Nephron progenitor cell (in vitro differentiated cells): ENCODE data around the gene PNPLA7.
"Not testable (repeated sequence)": the region's sequence is repeated elsewhere in the genome, so short reads cannot be mapped to it uniquely, and the experiment has no call there.

Experiments used
- DNase-seq: peaks from one replicate; pipeline ENCODE4 v3.0.0; 2021
- H3K27ac Mint-ChIP-seq: 2 replicates; pipeline ENCODE4 v1.8.0; 2021; ENCODE audit warnings: mild to moderate bottlenecking, moderate library complexity, mixed read lengths
- H3K27me3 Mint-ChIP-seq: 2 replicates; pipeline ENCODE4 v1.8.0; 2021; ENCODE audit warnings: mild to moderate bottlenecking, low read depth, mixed read lengths; ENCODE audit not compliant: poor library complexity
- H3K36me3 Mint-ChIP-seq: 2 replicates; pipeline ENCODE4 v1.8.0; 2021; ENCODE audit warnings: low read depth, mixed read lengths
- H3K4me1 Mint-ChIP-seq: 2 replicates; pipeline ENCODE4 v1.8.0; 2021; ENCODE audit warnings: mixed read lengths
- H3K4me3 Mint-ChIP-seq: 2 replicates; pipeline ENCODE4 v1.8.0; 2021; ENCODE audit warnings: mild to moderate bottlenecking, moderate library complexity, mixed read lengths
- H3K9me3 Mint-ChIP-seq: 2 replicates; pipeline ENCODE4 v1.8.0; 2021; ENCODE audit warnings: mild to moderate bottlenecking, moderate library complexity, mixed read lengths
- TF ChIP-seq, protein P1 (sequence below): fragments of 200-600 bp; sonication (generic); IDR thresholded peaks from 2 replicates; pipeline ENCODE4 v1.5.0; 2021; ENCODE audit warnings: antibody characterized with exemption

The PNPLA7 gene

DNA sequence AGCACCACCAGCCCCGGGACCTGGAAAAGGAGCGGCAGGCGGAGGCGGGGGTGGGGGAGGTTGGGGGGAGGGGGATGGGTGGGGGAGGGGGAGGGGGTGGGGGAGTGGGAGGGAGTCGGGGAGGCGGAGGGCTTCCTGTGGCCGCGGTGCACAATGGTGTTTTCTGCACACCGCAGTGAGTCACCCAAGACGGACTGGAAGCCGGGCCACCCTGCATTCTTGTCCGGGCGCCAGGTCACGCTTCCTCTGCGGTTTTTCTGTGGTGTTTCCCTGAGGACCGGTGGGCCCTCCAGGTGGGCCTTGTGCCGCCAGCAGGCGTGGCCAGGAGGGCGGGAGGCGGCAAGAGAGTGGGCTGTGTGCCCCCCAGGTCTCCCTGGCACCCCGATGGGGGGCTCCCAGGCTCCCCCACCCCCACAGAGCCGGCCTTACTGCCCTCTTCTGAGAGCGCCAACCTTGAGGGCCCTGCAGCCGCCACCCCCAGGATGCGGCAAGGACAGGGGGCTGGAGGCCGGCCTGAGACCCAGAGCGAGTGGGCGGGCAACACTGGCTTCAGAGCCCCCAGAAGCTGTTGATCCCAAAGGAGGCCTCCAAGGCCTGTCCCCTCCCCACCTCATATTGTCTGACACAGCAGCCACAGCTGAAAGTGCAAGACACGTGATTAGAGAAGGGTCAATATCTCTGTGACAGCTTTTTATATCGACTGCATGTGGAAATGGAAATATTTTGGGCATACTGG, 138.4 kb downstream of the PNPLA7 start:
- Mint-ChIP-seq H3K4me1 (peaks cover 20% of the 10 kb centered on the region), H3K9me3 (no peaks in the 10 kb centered on the region), H3K27me3 (no peaks in the 10 kb centered on the region), H3K4me3 (no peak overlapping the region), H3K27ac (no peak overlapping the region), H3K36me3 (peaks cover 8% of the 10 kb centered on the region)
- DNase-seq: no peak
- TF ChIP-seq, protein P1, sequence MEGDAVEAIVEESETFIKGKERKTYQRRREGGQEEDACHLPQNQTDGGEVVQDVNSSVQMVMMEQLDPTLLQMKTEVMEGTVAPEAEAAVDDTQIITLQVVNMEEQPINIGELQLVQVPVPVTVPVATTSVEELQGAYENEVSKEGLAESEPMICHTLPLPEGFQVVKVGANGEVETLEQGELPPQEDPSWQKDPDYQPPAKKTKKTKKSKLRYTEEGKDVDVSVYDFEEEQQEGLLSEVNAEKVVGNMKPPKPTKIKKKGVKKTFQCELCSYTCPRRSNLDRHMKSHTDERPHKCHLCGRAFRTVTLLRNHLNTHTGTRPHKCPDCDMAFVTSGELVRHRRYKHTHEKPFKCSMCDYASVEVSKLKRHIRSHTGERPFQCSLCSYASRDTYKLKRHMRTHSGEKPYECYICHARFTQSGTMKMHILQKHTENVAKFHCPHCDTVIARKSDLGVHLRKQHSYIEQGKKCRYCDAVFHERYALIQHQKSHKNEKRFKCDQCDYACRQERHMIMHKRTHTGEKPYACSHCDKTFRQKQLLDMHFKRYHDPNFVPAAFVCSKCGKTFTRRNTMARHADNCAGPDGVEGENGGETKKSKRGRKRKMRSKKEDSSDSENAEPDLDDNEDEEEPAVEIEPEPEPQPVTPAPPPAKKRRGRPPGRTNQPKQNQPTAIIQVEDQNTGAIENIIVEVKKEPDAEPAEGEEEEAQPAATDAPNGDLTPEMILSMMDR: no peak

DNA sequence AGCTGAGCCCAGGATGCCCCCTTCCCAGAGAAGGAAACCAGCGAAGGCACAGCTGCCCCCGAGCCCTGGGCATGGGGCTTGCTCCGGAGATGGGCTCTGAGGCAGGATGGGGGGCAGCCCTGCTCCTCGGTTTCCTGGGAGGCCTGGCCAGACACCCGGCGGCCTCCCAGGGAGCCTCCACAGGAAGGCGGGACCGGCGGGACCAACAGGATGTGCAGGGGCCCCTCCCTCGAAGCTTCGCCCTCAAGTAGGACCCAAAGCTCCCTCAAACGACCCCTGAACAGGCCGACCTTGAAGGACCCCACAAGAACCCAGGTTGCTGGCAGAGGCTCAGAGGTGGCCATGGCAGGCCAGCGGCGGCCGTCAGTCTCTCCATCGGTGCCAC, 138.9 kb downstream of the PNPLA7 start:
- TF ChIP-seq, protein P1: no peak
- H3K9me3 Mint-ChIP-seq: no peaks in the 10 kb centered on the region
- peaks cover 8% of the 10 kb centered on the region for H3K36me3 Mint-ChIP-seq
- no peak overlapping the region for H3K27ac Mint-ChIP-seq
- H3K4me3 Mint-ChIP-seq: no peak overlapping the region
- no peak for DNase-seq
- H3K4me1 Mint-ChIP-seq: peaks cover 20% of the 10 kb centered on the region
- H3K27me3 Mint-ChIP-seq: peaks cover under 1% of the 10 kb centered on the region

DNA sequence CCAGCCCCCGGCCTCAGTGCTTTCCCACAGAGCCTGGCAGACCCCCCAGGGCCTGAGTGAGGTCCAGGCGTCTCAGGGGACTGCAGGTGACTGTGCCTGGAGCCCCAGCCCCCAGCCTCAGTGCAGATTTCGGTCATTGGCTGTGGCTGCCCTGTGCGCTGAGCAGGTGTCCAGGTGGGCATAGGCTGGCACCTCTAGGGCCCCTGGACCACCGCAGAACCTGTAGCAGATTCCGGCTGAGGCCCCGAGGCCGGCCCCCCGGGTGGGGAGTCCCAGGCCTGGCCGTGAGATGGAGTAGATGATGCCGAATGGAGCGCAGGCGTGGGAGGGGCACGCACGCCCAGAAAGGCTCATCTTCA, 139.3 kb downstream of the PNPLA7 start:
- Mint-ChIP-seq H3K27ac (no peak overlapping the region), H3K9me3 (no peaks in the 10 kb centered on the region), H3K27me3 (peaks cover 5% of the 10 kb centered on the region), H3K4me1 (peaks cover 20% of the 10 kb centered on the region), H3K4me3 (no peak overlapping the region), H3K36me3 (peaks cover 8% of the 10 kb centered on the region)
- no peak for DNase-seq
- TF ChIP-seq, protein P1: no peak

DNA sequence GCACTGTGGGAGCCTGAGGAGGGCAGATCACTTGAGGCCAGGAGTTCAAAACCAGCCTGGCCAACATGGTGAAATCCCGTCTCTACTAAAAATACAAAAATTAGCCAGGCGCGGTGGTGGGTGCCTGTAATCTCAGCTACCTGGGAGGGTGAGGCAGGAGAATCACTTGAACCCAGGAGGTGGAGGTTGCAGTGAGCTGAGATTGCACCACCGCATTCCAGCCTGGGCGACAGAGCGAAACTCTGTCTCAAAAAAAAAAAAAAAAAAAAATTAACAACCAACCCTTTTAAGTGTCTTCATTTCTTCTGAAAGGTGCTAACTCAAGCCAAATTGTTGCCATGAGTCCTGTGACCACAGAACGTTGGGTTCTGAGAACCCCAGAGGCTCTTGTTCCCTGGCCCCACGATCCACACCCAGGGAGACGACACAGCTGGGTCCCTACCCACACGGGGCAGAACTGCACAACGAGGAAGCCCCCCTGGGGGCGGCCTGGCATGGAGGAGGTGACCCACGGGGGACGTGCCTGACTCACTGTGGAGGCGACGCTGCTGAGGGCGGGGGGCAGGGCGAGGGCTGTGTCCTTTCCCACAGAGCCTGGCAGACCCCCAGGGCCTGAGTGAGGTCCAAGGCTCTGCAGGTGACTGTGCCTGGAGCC, 139.8 kb downstream of the PNPLA7 start:
- DNase-seq, H3K27ac Mint-ChIP-seq, H3K4me3 Mint-ChIP-seq, H3K27me3 Mint-ChIP-seq, H3K9me3 Mint-ChIP-seq, H3K36me3 Mint-ChIP-seq: not testable (repeated sequence)
- H3K4me1 Mint-ChIP-seq: peaks cover 24% of the 10 kb centered on the region
